Neuron (in vitro differentiated cells): ENCODE data around the gene FOXP1.

Experiments
- H2AFZ ChIP-seq: one replicate; pipeline ENCODE4 v1.6.1; 2013; ENCODE audit warnings: low read depth, mild to moderate bottlenecking, inconsistent platforms, low read length, moderate library complexity
- H3K27me3 ChIP-seq: one replicate; pipeline ENCODE4 v1.6.1; 2013; ENCODE audit warnings: low read length; ENCODE audit not compliant: insufficient read depth
- H3K36me3 ChIP-seq: one replicate; pipeline ENCODE4 v1.6.1; 2013; ENCODE audit warnings: low read length; ENCODE audit not compliant: insufficient read depth
- H3K4me1 ChIP-seq: one replicate; pipeline ENCODE4 v1.6.1; 2013; ENCODE audit warnings: low read length; ENCODE audit not compliant: insufficient read depth
- H3K4me3 ChIP-seq: 2 replicates; pipeline ENCODE4 v1.5.1; 2013; ENCODE audit warnings: mild to moderate bottlenecking, low read length, moderate library complexity
- H3K9me3 ChIP-seq: one replicate; pipeline ENCODE4 v1.6.1; 2013; ENCODE audit warnings: low read length

Gene FOXP1

GRCh38 chr3:71548705-71549384 lies 34.7 kb downstream of the FOXP1 start:
- Histone ChIP-seq H2AFZ (no peak overlapping the region), H3K4me1 (no peaks in the 10 kb centered on the region), H3K27me3 (no peaks in the 10 kb centered on the region), H3K36me3 (no peaks in the 10 kb centered on the region), H3K9me3 (no peaks in the 10 kb centered on the region), H3K4me3 (no peak overlapping the region)

- H3K36me3 ChIP-seq: no peaks in the 10 kb centered on the region
Measured at GRCh38 chr3:71547249-71548198, 36.0 kb downstream of the FOXP1 start.

GRCh38 chr3:71546821-71547220 lies 36.7 kb downstream of the FOXP1 start:
- Histone ChIP-seq H3K9me3 (no peaks in the 10 kb centered on the region), H3K4me3 (no peak overlapping the region), H3K4me1 (peaks cover 14% of the 10 kb centered on the region), H2AFZ (no peak overlapping the region), H3K36me3 (no peaks in the 10 kb centered on the region), H3K27me3 (no peaks in the 10 kb centered on the region)

More at GRCh38 chr3:71547249-71548198, 36.0 kb downstream of the FOXP1 start:
- Histone ChIP-seq H3K9me3 (no peaks in the 10 kb centered on the region), H2AFZ (no peak overlapping the region), H3K4me3 (no peak overlapping the region), H3K27me3 (no peaks in the 10 kb centered on the region), H3K4me1 (peaks cover 8% of the 10 kb centered on the region)

- no peaks in the 10 kb centered on the region for H3K36me3 ChIP-seq
- H3K4me1 ChIP-seq: peaks cover 19% of the 10 kb centered on the region
- H3K27me3 ChIP-seq: no peaks in the 10 kb centered on the region
- no peaks in the 10 kb centered on the region for H3K9me3 ChIP-seq
- H3K4me3 ChIP-seq: no peak overlapping the region
- H2AFZ ChIP-seq: no peak overlapping the region
Measured at GRCh38 chr3:71545330-71545729, 38.2 kb downstream of the FOXP1 start.

GRCh38 chr3:71543371-71544016 lies 40.0 kb downstream of the FOXP1 start:
- Histone ChIP-seq H3K27me3 (no peaks in the 10 kb centered on the region), H3K36me3 (no peaks in the 10 kb centered on the region), H3K4me1 (peaks cover 19% of the 10 kb centered on the region), H3K4me3 (no peak overlapping the region), H2AFZ (no peak overlapping the region), H3K9me3 (no peaks in the 10 kb centered on the region)

- H3K9me3 ChIP-seq: no peaks in the 10 kb centered on the region
- H2AFZ ChIP-seq: no peak overlapping the region
- no peaks in the 10 kb centered on the region for H3K27me3 ChIP-seq
- peaks cover 25% of the 10 kb centered on the region for H3K4me1 ChIP-seq
- H3K36me3 ChIP-seq: no peaks in the 10 kb centered on the region
- no peak overlapping the region for H3K4me3 ChIP-seq
Measured at GRCh38 chr3:71542521-71543370, 40.8 kb downstream of the FOXP1 start.

GRCh38 chr3:71541313-71541712 lies 42.2 kb downstream of the FOXP1 start:
- H3K36me3 ChIP-seq: no peaks in the 10 kb centered on the region
- H3K27me3 ChIP-seq: no peaks in the 10 kb centered on the region
- H2AFZ ChIP-seq: no peak overlapping the region
- no peak overlapping the region for H3K4me3 ChIP-seq
- H3K9me3 ChIP-seq: no peaks in the 10 kb centered on the region
- peaks cover 38% of the 10 kb centered on the region for H3K4me1 ChIP-seq

- Histone ChIP-seq H3K4me3 (no peak overlapping the region), H3K27me3 (no peaks in the 10 kb centered on the region), H2AFZ (no peak overlapping the region), H3K4me1 (peaks cover 27% of the 10 kb centered on the region), H3K9me3 (no peaks in the 10 kb centered on the region), H3K36me3 (no peaks in the 10 kb centered on the region)
Measured at GRCh38 chr3:71537211-71537611, 46.3 kb downstream of the FOXP1 start.

GRCh38 chr3:71536376-71536965 lies 47.1 kb downstream of the FOXP1 start:
- Histone ChIP-seq H2AFZ (no peak overlapping the region), H3K36me3 (no peaks in the 10 kb centered on the region), H3K9me3 (no peaks in the 10 kb centered on the region), H3K27me3 (no peaks in the 10 kb centered on the region), H3K4me1 (peaks cover 21% of the 10 kb centered on the region), H3K4me3 (no peak overlapping the region)

GRCh38 chr3:71533588-71533987 lies 49.9 kb downstream of the FOXP1 start:
- Histone ChIP-seq H3K36me3 (no peaks in the 10 kb centered on the region), H3K4me1 (peaks cover 33% of the 10 kb centered on the region), H3K27me3 (no peaks in the 10 kb centered on the region), H2AFZ (no peak overlapping the region), H3K9me3 (no peaks in the 10 kb centered on the region), H3K4me3 (no peak overlapping the region)

GRCh38 chr3:71532639-71533395 lies 50.7 kb downstream of the FOXP1 start:
- Histone ChIP-seq H3K27me3 (no peaks in the 10 kb centered on the region), H3K36me3 (no peaks in the 10 kb centered on the region), H3K9me3 (no peaks in the 10 kb centered on the region), H3K4me1 (peaks cover 31% of the 10 kb centered on the region), H2AFZ (no peak overlapping the region), H3K4me3 (no peak overlapping the region)
